Activated B cell treated with CpG ODN at 0.5 μM for 24 hours (primary cell): ENCODE measurements around the gene SERPING1. TPM values are rescaled to one million over a fixed set of nuclear protein-coding genes. Genes with fewer than 3 reads are reported as not detected.
A peak's percentile ranks its signal among the peaks of the same experiment; 100 is the strongest.

Experiments
- ATAC-seq: fragments of 200-7000 bp; cut with Tn5 transposase; one replicate; pipeline ENCODE4 v1.10.0; 2021; ENCODE audit warnings: low read depth, mild to moderate bottlenecking, moderate library complexity
- CTCF ChIA-PET: fragments of 350-600 bp; sonication (Branson Sonifier 250); formaldehyde crosslinking; loops from one replicate; lab custom pipeline; 2021; ENCODE audit warnings: antibody characterized with exemption; lab: Charles Lee
- POLR2A ChIA-PET: fragments of 350-600 bp; sonication (Branson Sonifier 250); formaldehyde crosslinking; loops from one replicate; lab custom pipeline; 2021; ENCODE audit warnings: antibody characterized with exemption; lab: Charles Lee
- DNase-seq: peaks from one replicate; pipeline ENCODE4 v3.0.0; 2022
- H3K27ac Mint-ChIP-seq: one replicate; pipeline ENCODE4 v1.8.0; 2020; ENCODE audit warnings: mixed read lengths
- H3K27me3 Mint-ChIP-seq: one replicate; pipeline ENCODE4 v1.8.0; 2021; ENCODE audit warnings: mixed read lengths
- H3K36me3 Mint-ChIP-seq: one replicate; pipeline ENCODE4 v1.8.0; 2021; ENCODE audit warnings: low read depth, mixed read lengths
- H3K4me1 Mint-ChIP-seq: one replicate; pipeline ENCODE4 v1.8.0; 2021; ENCODE audit warnings: mixed read lengths
- H3K4me3 Mint-ChIP-seq: one replicate; pipeline ENCODE4 v1.8.0; 2020; ENCODE audit warnings: mild to moderate bottlenecking, mixed read lengths
- H3K9me3 Mint-ChIP-seq: one replicate; pipeline ENCODE4 v1.8.0; 2020; ENCODE audit warnings: mixed read lengths
- intact Hi-C: fragments of 100-400 bp; cut with micrococcal nuclease; formaldehyde crosslinking; loops from one replicate; pipeline ENCODE4 v1.15.1; 2024
- total RNA-seq: library from RNA; stranded (reverse); gene quantifications from 2 replicates; pipeline ENCODE4 v1.2.3, GENCODE V29; 2022
- TF ChIP-seq, protein P1 (sequence below): fragments of 200-600 bp; IDR thresholded peaks from one replicate; pipeline ENCODE4 v1.8.0; 2022; ENCODE audit warnings: antibody characterized with exemption, mild to moderate bottlenecking

Gene SERPING1
- total RNA-seq, 1 donor from 2014 or later = not detected

DNA sequence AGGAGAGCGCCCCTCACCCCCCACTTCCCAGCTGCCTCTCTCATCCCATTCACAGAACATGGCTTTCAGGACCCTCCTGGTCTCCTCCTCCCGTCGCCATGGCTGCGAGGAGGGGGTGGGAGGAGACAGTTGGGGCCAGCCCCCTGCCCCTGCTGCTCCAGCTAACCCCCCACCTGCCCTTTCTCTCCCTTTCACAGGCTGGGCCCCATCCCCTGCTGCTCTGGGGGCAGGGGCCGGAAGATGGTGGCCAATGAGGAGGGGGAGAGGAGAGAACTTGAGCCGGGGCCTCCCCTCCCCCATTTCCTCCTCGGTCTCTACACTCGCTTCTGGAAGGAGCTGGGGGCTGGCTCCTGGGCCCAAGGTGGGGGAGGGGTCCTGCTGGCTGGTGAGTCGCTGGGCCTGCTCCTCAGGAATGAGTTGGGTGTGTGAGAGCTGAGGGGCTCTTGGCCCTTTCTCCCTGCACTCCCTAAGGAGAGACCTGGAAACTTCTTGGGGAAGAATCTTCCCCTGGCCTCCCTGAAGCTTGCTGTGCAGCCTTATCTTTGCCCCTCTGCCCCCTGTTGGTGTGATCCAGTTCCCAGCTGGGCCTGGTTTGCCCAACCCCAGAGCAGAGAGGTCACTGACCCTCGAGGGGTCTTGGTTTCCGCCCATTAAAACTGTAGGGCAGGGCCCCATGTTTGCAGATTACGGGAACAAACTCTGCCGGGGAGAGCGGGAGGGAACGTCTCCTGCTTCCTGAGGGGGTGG lies 42.0 kb downstream of the SERPING1 start:
- intact Hi-C loops = no loop called here
- H3K9me3 Mint-ChIP-seq = no peaks in the 10 kb centered on the region
- peaks cover 27% of the 10 kb centered on the region for H3K4me1 Mint-ChIP-seq
- POLR2A ChIA-PET = no interaction called here
- H3K27ac Mint-ChIP-seq = no peak overlapping the region
- no peaks in the 10 kb centered on the region for H3K36me3 Mint-ChIP-seq
- peak; percentile 15 for ATAC-seq
- CTCF ChIA-PET = interaction anchor here (0.7 to 6.2 kb wide), 11 partner anchors 8 to 292 kb away, joined by 3 to 77 read pairs (median 4); partner anchors contain the start of gene UBE2L6
- no peak for DNase-seq
- H3K27me3 Mint-ChIP-seq = peaks cover 34% of the 10 kb centered on the region
- TF ChIP-seq, protein P1, sequence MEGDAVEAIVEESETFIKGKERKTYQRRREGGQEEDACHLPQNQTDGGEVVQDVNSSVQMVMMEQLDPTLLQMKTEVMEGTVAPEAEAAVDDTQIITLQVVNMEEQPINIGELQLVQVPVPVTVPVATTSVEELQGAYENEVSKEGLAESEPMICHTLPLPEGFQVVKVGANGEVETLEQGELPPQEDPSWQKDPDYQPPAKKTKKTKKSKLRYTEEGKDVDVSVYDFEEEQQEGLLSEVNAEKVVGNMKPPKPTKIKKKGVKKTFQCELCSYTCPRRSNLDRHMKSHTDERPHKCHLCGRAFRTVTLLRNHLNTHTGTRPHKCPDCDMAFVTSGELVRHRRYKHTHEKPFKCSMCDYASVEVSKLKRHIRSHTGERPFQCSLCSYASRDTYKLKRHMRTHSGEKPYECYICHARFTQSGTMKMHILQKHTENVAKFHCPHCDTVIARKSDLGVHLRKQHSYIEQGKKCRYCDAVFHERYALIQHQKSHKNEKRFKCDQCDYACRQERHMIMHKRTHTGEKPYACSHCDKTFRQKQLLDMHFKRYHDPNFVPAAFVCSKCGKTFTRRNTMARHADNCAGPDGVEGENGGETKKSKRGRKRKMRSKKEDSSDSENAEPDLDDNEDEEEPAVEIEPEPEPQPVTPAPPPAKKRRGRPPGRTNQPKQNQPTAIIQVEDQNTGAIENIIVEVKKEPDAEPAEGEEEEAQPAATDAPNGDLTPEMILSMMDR = no peak
- H3K4me3 Mint-ChIP-seq = peak overlapping the region; percentile 86

DNA sequence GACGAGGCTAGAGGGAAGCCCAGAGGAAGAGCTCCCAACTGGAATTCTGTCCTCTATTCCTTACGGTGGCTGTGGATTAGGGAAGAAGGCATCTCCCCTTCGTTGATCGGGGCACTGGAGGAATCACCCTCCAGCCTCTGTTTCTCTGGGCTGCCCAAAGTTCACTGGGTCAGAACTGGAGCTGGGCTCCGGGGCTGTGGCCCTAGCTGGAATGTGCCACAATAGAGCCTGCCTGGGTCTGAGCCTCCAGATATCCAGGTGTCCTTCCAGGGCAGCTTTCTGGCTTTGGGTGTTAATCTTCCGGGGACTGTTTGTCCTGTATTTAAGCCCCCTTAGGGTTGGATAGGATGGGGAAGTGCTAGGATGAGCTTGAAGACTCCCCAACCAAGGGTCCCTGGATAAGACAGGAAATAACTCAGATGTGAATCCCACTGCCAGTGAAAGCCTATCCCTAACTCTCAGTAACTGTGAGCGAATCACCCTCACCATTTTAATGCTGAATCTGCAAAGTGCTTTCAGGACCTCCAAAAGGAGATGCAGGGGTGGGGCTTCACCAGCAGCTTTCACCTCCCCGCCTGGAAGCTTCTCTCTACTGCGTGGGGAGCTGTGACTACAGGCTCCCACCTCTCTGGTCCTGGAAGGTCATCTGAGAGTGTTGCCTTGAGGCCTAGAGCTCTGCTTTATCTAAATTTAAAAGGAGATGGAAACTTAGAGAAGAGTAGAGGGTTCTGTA lies 42.7 kb downstream of the SERPING1 start:
- no peak for DNase-seq
- ATAC-seq = no peak
- POLR2A ChIA-PET = interaction anchor here (0.7 to 1.4 kb wide), 2 partner anchors 106 to 183 kb away, joined by 3 to 7 read pairs; no protein-coding TSS in a partner anchor
- Mint-ChIP-seq H3K9me3 (no peaks in the 10 kb centered on the region), H3K4me1 (peaks cover 27% of the 10 kb centered on the region), H3K27me3 (peaks cover 36% of the 10 kb centered on the region), H3K4me3 (no peak overlapping the region), H3K36me3 (no peaks in the 10 kb centered on the region), H3K27ac (no peak overlapping the region)
- intact Hi-C loops = no loop called here
- CTCF ChIA-PET = interaction anchor here (1.0 to 6.2 kb wide), 12 partner anchors 8 to 293 kb away, joined by 3 to 77 read pairs (median 4); partner anchors contain the start of genes TIMM10 and UBE2L6
- TF ChIP-seq, protein P1 = no peak

DNA sequence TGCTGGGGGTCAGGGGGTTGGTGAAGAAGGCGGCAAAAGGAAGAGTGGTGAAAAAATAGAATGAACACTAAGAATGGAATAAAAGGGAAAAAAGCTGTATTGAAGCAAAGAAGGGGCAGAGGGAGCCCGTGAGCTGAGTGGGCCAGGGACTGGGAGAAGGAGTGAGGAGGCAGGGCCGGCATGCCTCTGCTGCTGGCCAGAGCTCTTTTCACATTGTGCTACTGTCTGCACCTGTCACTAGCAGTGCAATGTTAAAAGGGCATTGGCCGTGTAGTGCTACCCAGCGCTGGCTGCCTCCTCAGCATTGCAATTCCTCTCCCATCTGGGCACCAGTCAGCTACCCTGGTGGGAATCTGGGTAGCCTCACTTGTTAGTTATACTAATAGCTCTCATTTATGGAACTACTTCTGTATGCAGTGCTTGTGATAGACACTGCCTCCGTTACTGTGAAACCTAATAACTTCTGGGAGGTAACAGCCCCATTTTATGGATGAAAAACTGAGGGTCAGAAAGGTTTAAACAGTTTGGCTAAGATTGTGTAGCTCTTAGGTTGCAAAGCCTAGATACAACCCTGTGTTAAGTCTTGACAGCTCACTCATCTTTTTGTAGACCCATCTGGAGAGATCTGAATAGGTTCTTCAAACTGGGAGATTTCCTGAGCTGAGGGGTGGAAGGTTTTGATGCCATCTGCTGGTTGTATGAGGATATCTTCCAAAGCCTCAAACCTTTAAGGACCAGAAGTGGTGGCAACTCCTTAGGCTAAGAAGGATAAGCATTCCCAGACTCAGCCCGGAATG lies 43.7 kb downstream of the SERPING1 start:
- ATAC-seq = no peak
- Mint-ChIP-seq H3K9me3 (no peaks in the 10 kb centered on the region), H3K4me1 (peaks cover 27% of the 10 kb centered on the region), H3K27me3 (peaks cover 44% of the 10 kb centered on the region), H3K36me3 (no peaks in the 10 kb centered on the region), H3K27ac (no peak overlapping the region), H3K4me3 (no peak overlapping the region)
- TF ChIP-seq, protein P1 = no peak
- POLR2A ChIA-PET = interaction anchor here (0.7 to 1.4 kb wide), 4 partner anchors 105 to 184 kb away, joined by 3 to 7 read pairs (median 4); no protein-coding TSS in a partner anchor
- DNase-seq = no peak
- CTCF ChIA-PET = interaction anchor here (1.1 to 6.2 kb wide), 13 partner anchors 10 to 298 kb away, joined by 3 to 77 read pairs (median 7); partner anchors contain the start of genes TIMM10 and UBE2L6
- intact Hi-C loops = loop anchor here (1.0 kb wide), 4 partner anchors 73 to 296 kb away; no protein-coding TSS in a partner anchor

DNA sequence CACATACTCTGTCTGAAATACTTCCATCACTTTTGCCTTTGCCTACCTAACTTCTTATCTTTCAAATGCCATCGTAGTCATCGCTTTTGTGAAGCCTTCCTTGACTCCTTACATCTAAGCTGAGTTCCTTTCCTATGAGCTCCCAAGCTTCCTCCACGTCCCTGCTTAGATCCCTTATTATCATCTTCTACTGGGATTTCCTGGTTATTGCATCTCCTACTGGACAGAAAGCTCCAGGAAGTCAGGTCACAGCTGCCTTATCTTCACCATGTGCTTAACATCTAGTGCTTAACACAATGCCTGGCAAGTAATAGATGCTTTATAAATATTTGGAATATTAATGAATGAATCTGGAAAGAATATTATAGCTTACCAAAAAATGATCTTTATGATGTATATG lies 46.3 kb downstream of the SERPING1 start:
- no peak overlapping the region for H3K4me3 Mint-ChIP-seq
- ChIA-PET CTCF (interaction anchor here (1.2 to 6.2 kb wide), 11 partner anchors 10 to 297 kb away, joined by 3 to 77 read pairs (median 8); partner anchors contain the start of gene UBE2L6), POLR2A (interaction anchor here (1.5 kb wide), 1 partner anchor 150 kb away, joined by 6 read pairs; no protein-coding TSS in a partner anchor)
- peaks cover 51% of the 10 kb centered on the region for H3K27me3 Mint-ChIP-seq
- H3K27ac Mint-ChIP-seq = no peak overlapping the region
- H3K4me1 Mint-ChIP-seq = peaks cover 39% of the 10 kb centered on the region
- TF ChIP-seq, protein P1 = no peak
- H3K9me3 Mint-ChIP-seq = no peaks in the 10 kb centered on the region
- no peak for ATAC-seq
- DNase-seq = no peak
- intact Hi-C loops = loop anchor here (1.0 to 2.0 kb wide), 3 partner anchors 117 to 157 kb away; no protein-coding TSS in a partner anchor
- no peaks in the 10 kb centered on the region for H3K36me3 Mint-ChIP-seq
